Muscle of arm (tissue), 12 donors: ENCODE results near the gene ERVH48-1. TPM values are rescaled to one million over a fixed set of nuclear protein-coding genes. Genes with fewer than 3 reads are reported as not detected.
"Not testable (repeated sequence)": the region's sequence is repeated elsewhere in the genome, so short reads cannot be mapped to it uniquely, and the experiment has no call there.

ENCODE experiments used
- DNase-seq: peaks from one replicate; pipeline ENCODE4 v3.0.0-alpha.2; 2013
- polyA plus RNA-seq, 12 donors: library from polyadenylated mRNA; unstranded; fragments of 120-200 nt; gene quantifications; one replicate each; pipeline ENCODE4 v1.2.1, GENCODE V29; 2013; ENCODE audit not compliant: insufficient read length in 12 of 12

ERVH48-1 gene
- polyA plus RNA-seq, 12 donors: 0.32 to 2.2 (median 0.87) TPM; not detected in 2

DNA sequence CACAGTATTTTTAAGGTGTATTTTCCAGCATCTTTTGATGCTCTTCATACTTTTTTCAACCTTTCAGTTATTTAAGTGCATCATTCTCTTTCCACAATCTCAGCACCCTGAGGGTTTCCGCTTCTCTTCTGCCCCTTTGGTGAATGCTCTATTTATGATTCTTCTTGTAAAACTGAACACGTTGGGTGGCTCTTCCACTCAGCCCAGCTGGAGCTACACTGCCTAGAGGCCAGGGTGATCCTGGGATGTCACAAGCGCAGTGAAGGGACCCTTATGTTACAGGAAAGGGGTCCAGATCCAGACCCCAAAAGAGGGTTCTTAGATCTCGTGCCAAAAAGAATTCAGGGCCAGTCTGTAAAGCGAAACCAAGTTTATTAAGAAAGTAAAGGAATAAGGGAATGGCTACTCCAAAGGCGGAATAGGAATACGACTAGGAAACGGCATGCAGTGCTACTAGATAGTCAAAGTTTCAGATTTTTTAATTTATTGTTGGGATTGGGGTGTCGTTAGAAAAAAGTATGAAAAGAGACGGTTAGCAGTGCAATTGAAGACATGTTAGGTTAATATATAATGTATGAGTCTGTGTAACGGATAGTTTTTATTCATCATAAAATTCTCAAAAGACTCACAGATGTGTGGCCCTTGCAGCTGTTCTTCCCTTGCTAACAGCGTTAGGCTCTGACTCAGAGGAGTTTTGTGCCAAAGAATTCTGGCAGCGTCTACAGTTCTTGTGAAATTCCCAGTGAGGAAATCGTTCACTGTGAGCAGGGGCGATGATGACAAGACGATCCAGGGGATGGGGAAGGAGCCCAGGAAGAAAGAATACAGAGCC lies 14.4 kb upstream of the ERVH48-1 start:
- peak; percentile 96 for DNase-seq

GRCh38 chr21:42938606-42938995 lies 13.2 kb upstream of the ERVH48-1 start:
- DNase-seq: not testable (repeated sequence)

GRCh38 chr21:42937960-42938605 lies 12.7 kb upstream of the ERVH48-1 start:
- peak; percentile 89 for DNase-seq

GRCh38 chr21:42937034-42937940 lies 11.9 kb upstream of the ERVH48-1 start:
- DNase-seq: not testable (repeated sequence)

- DNase-seq: not testable (repeated sequence)
Measured at GRCh38 chr21:42936360-42936759, 10.9 kb upstream of the ERVH48-1 start.

GRCh38 chr21:42933973-42934372 lies 8.5 kb upstream of the ERVH48-1 start:
- not testable (repeated sequence) for DNase-seq

- not testable (repeated sequence) for DNase-seq
Measured at GRCh38 chr21:42933137-42933970, 7.9 kb upstream of the ERVH48-1 start.

DNA sequence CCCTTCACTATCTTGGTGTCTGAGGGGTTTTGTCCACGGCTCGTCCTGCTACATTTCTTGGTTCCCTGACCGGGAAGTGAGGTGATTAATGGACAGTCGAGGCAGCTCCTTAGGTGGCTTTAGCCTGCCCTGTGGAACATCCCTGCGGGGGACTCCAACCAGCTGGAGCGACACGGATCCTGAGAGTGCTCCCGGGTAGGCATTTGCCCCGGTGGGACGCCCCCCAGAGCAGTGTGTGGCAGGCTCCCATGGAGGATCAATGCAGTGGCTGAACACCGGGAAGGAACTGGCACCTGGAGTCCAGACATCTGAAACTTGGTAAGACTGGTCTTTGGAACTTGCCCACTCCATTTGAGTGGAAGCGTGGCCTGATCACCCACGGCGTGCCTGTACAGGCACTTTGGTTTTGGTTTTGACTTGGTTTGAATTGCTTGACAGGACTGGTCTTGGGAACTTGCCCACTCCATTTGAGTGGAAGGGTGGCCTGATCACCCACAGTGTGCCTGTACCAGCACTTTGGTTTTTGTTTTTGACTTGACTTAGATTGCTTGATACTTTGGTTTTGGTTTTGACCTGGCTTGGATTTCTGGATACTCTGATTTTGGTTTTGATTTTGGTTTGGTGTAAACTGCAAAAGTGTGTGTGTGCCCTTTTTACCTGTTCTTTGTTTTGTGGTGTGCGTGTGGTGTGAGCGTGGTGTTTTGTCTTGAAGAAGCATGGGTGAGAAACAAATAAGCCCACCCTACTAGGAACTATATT lies 7.1 kb upstream of the ERVH48-1 start:
- DNase-seq: not testable (repeated sequence)

DNA sequence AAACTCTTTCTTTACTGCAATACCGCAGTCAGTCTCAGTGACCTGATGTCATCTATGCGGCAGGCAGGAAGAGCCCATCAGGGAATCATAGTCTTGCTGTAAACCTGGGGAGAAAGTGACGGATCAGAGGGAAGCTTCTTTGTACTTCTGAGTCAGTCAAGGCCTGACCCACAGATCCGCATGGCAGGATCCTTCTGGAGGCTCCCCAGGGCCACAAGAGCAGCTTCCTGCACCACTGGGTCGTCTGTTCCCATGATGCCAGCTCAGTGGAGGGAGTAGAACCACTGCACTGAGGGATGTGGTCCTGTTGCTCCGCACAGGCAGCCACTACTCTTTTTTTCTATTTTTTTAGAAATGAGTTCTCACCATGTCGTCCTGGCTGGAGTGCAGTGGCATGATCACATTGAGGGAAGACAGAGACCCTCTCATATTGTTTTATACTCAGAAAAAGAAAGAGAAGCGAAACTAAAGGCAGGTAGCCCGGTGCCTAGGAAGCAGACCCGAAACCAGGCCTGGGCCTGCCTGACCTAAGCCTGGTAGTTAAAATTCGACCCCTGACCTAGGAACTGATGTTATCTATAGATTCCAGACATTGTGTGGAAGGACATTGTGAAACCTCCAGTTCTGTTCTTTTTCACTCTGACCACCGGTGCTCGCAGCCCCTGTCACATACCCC lies 6.3 kb upstream of the ERVH48-1 start:
- no peak for DNase-seq

- no peak for DNase-seq
Measured at GRCh38 chr21:42929969-42930368, 4.5 kb upstream of the ERVH48-1 start.

- DNase-seq: not testable (repeated sequence)
Measured at GRCh38 chr21:42927474-42928200, 2.2 kb upstream of the ERVH48-1 start.

GRCh38 chr21:42924433-42924751 lies 1.0 kb downstream of the ERVH48-1 start:
- DNase-seq: no peak

GRCh38 chr21:42923553-42924432 lies 1.6 kb downstream of the ERVH48-1 start:
- peak; percentile 87 for DNase-seq

GRCh38 chr21:42922918-42923317 lies 2.5 kb downstream of the ERVH48-1 start:
- DNase-seq: no peak

DNA sequence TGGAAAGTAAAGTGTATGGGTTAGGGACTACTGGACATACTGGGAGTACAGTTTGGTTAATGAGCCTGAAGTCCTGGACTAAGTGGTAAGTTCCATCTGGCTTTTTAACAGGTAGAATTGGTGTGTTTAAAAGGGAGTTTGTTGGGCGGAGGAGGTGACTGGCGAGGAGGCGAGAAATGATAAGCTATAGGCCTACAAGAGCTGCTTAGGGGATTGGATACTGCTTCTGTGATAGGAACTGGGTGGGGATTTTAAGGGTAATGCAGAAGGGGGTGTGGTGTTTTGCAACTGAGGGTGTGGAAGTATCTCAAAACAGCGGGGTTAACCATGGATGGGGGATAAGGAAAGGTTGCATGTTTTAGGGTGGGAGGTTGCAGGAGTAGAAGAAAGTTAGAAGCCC lies 3.5 kb downstream of the ERVH48-1 start:
- DNase-seq: no peak

DNA sequence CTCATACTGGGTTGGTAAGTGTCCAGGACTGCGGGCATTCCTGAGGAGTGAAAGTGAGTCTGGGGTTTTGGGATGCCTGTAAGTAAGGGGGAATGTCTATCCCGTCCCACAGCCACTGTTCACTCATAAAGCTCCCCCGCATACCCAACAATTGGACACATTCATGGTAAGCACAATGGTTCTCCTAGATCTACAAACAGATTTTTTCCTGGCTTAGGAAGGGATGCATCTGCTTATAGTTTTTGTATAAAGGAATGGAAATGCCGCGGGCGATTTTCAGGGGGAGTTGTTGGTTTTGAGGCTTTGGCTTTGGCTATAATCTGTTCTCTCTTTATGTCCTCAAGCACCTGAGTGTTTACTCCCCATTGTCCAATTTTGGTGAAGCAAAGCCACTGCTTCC lies 7.1 kb downstream of the ERVH48-1 start:
- DNase-seq: no peak

- no peak for DNase-seq
Measured at GRCh38 chr21:42913476-42913875, 12.0 kb downstream of the ERVH48-1 start.

DNA sequence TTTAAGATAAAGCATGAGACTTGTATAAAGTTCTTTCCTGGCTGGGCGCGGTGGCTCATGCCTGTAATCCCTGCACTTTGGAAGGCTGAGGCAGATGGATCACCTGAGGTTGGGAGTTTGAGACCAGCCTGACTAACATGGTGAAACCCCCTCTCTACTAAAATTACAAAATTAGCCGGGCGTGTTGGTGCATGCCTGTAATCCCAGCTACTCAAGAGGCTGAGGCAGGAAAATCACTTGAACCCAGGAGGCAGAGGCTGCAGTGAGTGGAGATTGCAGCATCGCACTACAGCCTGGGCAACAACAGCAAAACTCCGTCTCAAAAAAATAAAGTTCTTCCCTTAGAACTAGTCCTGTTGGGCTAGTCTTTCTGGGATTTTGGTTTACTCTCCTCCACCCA lies 13.5 kb downstream of the ERVH48-1 start:
- DNase-seq: not testable (repeated sequence)
